K562 (cell line): Measurements from ENCODE around the gene EMC1. TPM values are rescaled to one million over a fixed set of nuclear protein-coding genes. Genes with fewer than 3 reads are reported as not detected.
"Not testable (repeated sequence)": the region's sequence is repeated elsewhere in the genome, so short reads cannot be mapped to it uniquely, and the experiment has no call there.

Source experiments
- ATAC-seq: fragments of 200-7000 bp; cut with Tn5 transposase; 3 replicates; pipeline ENCODE4 v1.9.1; 2020; ENCODE audit warnings: moderate library complexity
- BruUV-seq: library from RNA; stranded (reverse); fragments of 400-500 nt; replicated peaks from 2 replicates; lab custom pipeline; 2021; lab: Mats Ljungman, UMichigan
- CTCF ChIA-PET: fragments of 300-600 bp; formaldehyde crosslinking; extraction: SDS; loops from one replicate; lab custom pipeline; 2021; ENCODE audit warnings: low intra/inter-chr PET ratio; lab: Yijun Ruan, JAX
- POLR2A ChIA-PET: fragments of 300-600, 350-650 bp; sonication (Branson Sonifier 250); formaldehyde crosslinking; extraction: SDS; loops from one replicate; lab custom pipeline; 2021; ENCODE audit warnings: antibody characterized with exemption, inconsistent platforms; lab: Yijun Ruan, JAX
- DNase-seq, 4 experiments: peaks; one replicate each; pipeline versions ENCODE4 v3.0.0 to v3.0.0-alpha.2; 2011 to 2018; ENCODE audit warnings: low spot score in 3 of 4, mixed read lengths in 3 of 4; ENCODE audit errors: extremely low read depth in 1 of 4
- FAIRE-seq: peaks from 2 replicates; lab custom pipeline; 2011; peaks lifted over from hg19 to GRCh38; lab: Jason Lieb, UNC
- H2AFZ ChIP-seq: 2 replicates; pipeline ENCODE4 v1.6.0; 2011; ENCODE audit warnings: low read depth, low read length, control low read depth, inconsistent platforms
- H3K27ac ChIP-seq: fragments of 200-600 bp; 3 replicates; pipeline ENCODE4 v1.8.0; 2011; ENCODE audit warnings: low read depth, mild to moderate bottlenecking, control low read depth, inconsistent platforms, low read length, moderate library complexity, mixed read lengths; ENCODE audit errors: extremely low read depth
- H3K27me3 ChIP-seq, 2 experiments: fragments of 300-600 bp in 1 of 2; 2 replicates in 1 of 2; 3 replicates in 1 of 2; pipeline versions ENCODE4 v1.6.0 to v1.8.0; 2011; ENCODE audit warnings: inconsistent platforms in 2 of 2, low read length in 2 of 2, mild to moderate bottlenecking in 1 of 2, mixed read lengths in 1 of 2, moderate library complexity in 1 of 2; ENCODE audit not compliant: control insufficient read depth in 2 of 2, insufficient read depth in 2 of 2
- H3K36me3 ChIP-seq: fragments of 300-600 bp; 3 replicates; pipeline ENCODE4 v1.8.0; 2011; ENCODE audit warnings: mild to moderate bottlenecking, low read length, inconsistent platforms; ENCODE audit not compliant: control insufficient read depth, insufficient read depth
- H3K4me1 ChIP-seq, 2 experiments: fragments of 200-600 bp in 1 of 2; replicated peaks in 1 of 2; 2 replicates in 1 of 2; 3 replicates in 1 of 2; pipeline versions ENCODE4 v1.5.1 to v1.8.0; 2011; ENCODE audit warnings: inconsistent platforms in 2 of 2, low read length in 2 of 2, mild to moderate bottlenecking in 1 of 2, mixed read lengths in 1 of 2, moderate library complexity in 1 of 2; ENCODE audit not compliant: control insufficient read depth in 2 of 2, insufficient read depth in 2 of 2
- H3K4me2 ChIP-seq: 2 replicates; pipeline ENCODE4 v1.6.1; 2011; ENCODE audit warnings: low read length, control low read depth, inconsistent platforms, mixed read lengths; ENCODE audit not compliant: insufficient read depth
- H3K4me3 ChIP-seq: fragments of 200-600 bp; sonication (generic), shearing (Covaris generic); 2 replicates; pipeline ENCODE4 v1.5.1; 2016; ENCODE audit warnings: control low read depth, inconsistent platforms
- H3K79me2 ChIP-seq: fragments of 200-600 bp; 3 replicates; pipeline ENCODE4 v1.8.0; 2011; ENCODE audit warnings: low read length, inconsistent platforms; ENCODE audit not compliant: control insufficient read depth, insufficient read depth
- H3K9ac ChIP-seq, 2 experiments: 2 replicates each; pipeline versions ENCODE4 v1.6.0 to v1.6.1; 2011; ENCODE audit warnings: low read depth in 2 of 2, low read length in 2 of 2, control low read depth in 1 of 2, inconsistent platforms in 1 of 2, mild to moderate bottlenecking in 1 of 2, mixed read lengths in 1 of 2; ENCODE audit not compliant: insufficient read depth in 1 of 2
- H3K9me1 ChIP-seq: one replicate; pipeline ENCODE4 v1.6.0; 2011; ENCODE audit warnings: inconsistent platforms, mild to moderate bottlenecking, low read length, moderate library complexity; ENCODE audit not compliant: control insufficient read depth, insufficient read depth
- H3K9me3 ChIP-seq: replicated peaks from 2 replicates; pipeline ENCODE4 v1.5.1; 2011; ENCODE audit warnings: low read depth, low read length, inconsistent platforms; ENCODE audit not compliant: control insufficient read depth, insufficient read depth
- H4K20me1 ChIP-seq: replicated peaks from 2 replicates; pipeline ENCODE4 v1.6.1; 2011; ENCODE audit warnings: low read length, inconsistent platforms, mixed read lengths; ENCODE audit not compliant: control insufficient read depth, insufficient read depth
- CSDE1 ChIP-seq, 2 experiments: fragments of 450-650 bp; IDR thresholded peaks; 2 replicates each; pipeline ENCODE4 v1.6.1; 2016; ENCODE audit warnings: mild to moderate bottlenecking in 1 of 2
- CTCFL ChIP-seq: IDR thresholded peaks from 2 replicates; pipeline ENCODE4 v1.6.1; 2011; ENCODE audit warnings: borderline replicate concordance, low read depth, mild to moderate bottlenecking, moderate library complexity, low read length; ENCODE audit not compliant: insufficient read depth, poor library complexity, severe bottlenecking
- NCOA4 ChIP-seq: fragments of 450-650 bp; IDR thresholded peaks from 2 replicates; pipeline ENCODE4 v1.6.1; 2018; ENCODE audit warnings: mild to moderate bottlenecking; ENCODE audit not compliant: partially characterized antibody
- NEUROD1 ChIP-seq: fragments of 150-350 bp; IDR thresholded peaks from 2 replicates; pipeline ENCODE4 v1.6.1; 2014; ENCODE audit warnings: borderline replicate concordance, low read length, low read depth; ENCODE audit not compliant: partially characterized antibody
- TSHZ1 ChIP-seq: fragments of 250-450 bp; sonication (Bioruptor Pico); IDR thresholded peaks from 2 replicates; pipeline ENCODE4 v1.4.0; 2020; ENCODE audit warnings: mild to moderate bottlenecking, moderate library complexity
- U2AF1 ChIP-seq: fragments of 200-400 bp; formaldehyde crosslinking; optimal IDR thresholded peaks from 2 replicates; pipeline ENCODE3; 2017; ENCODE audit warnings: mild to moderate bottlenecking, low read depth, low read length, moderate library complexity
- ZBTB5 ChIP-seq: fragments of 450-650 bp; IDR thresholded peaks from 2 replicates; pipeline ENCODE4 v1.6.1; 2017; ENCODE audit warnings: antibody characterized with exemption
- WGBS: fragments of 100-300 bp; shearing (Covaris generic); methylation state at CpG from one replicate; pipeline ENCODE4 v1.1.6; 2016; ENCODE audit warnings: low coverage, mixed read lengths; ENCODE audit not compliant: insufficient coverage; ENCODE audit errors: missing lambda C conversion rate; 5-methylcytosine and 5-hydroxymethylcytosine counted together
- in situ Hi-C: fragments of 300-500 bp; cut with MboI; formaldehyde crosslinking; loops from 4 replicates; pipeline ENCODE4 v1.15.0; 2018; ENCODE audit warnings: inconsistent platforms, mixed read lengths
- intact Hi-C: fragments of 100-400 bp; cut with micrococcal nuclease; formaldehyde crosslinking; loops from 2 replicates; pipeline ENCODE4 v1.14.2; 2022
- polyA plus RNA-seq, 8 experiments: library from polyadenylated mRNA; depleted of rRNA in 4 of 8; stranded (reverse) in 5 of 8; unstranded in 3 of 8; fragments of >200 nt; fragmentation: Nextera tagmentation in 2 of 8; fragmentation: Illumina TruSeq in 1 of 8; extraction: Ambion mirVana in 2 of 8; extraction: Trizol in 1 of 8; gene quantifications; 2 replicates each; pipeline versions ENCODE4 v1.2.1 to v1.2.3, GENCODE V29; 2011 to 2014; ENCODE audit warnings: inconsistent platforms in 1 of 8, missing spikeins in 1 of 8
- total RNA-seq, 7 experiments: library from RNA; depleted of rRNA in 6 of 7; stranded (reverse); fragments of >200 nt in 6 of 7; fragmentation: Illumina TruSeq in 2 of 7; extraction: Trizol in 2 of 7; gene quantifications; 2 replicates each; pipeline versions ENCODE4 v1.2.1 to v1.2.3, GENCODE V29; 2011 to 2021; ENCODE audit warnings: low replicate concordance in 1 of 7

Gene EMC1
- total and polyA plus RNA-seq, 9 of the 15 experiments (the other 6 are each of a cell fraction or from before 2014, with no cell fraction given): 17.8 to 88.2 (median 37.4) TPM

GRCh38 chr1:19287436-19288185 lies 36.3 kb upstream of the EMC1 start (continued):
- TF ChIP-seq ZBTB5 (no peak), NCOA4 (no peak), CSDE1 (IDR thresholded peaks at IDR 0.05) (no peak), U2AF1 (no peak), TSHZ1 (CRISPR knock-in tag) (no peak), CTCFL (no peak), NEUROD1 (no peak)

GRCh38 chr1:19285807-19286206 lies 34.5 kb upstream of the EMC1 start:
- DNase-seq, H3K27ac ChIP-seq, CTCF ChIA-PET, POLR2A ChIA-PET, FAIRE-seq, H2AFZ ChIP-seq, in situ Hi-C loops, intact Hi-C loops, H3K4me2 ChIP-seq, H3K9ac ChIP-seq, H3K9me3 ChIP-seq, H3K9me1 ChIP-seq, H3K79me2 ChIP-seq, H3K4me1 ChIP-seq, H4K20me1 ChIP-seq, ATAC-seq, H3K4me3 ChIP-seq, BruUV-seq, H3K36me3 ChIP-seq, H3K27me3 ChIP-seq: not testable (repeated sequence)
- WGBS: 38% methylated on average over 3 of the region's 3 CpGs
